Measurements from ENCODE around the gene KCNQ1OT1.

KCNQ1OT1 gene

DNA sequence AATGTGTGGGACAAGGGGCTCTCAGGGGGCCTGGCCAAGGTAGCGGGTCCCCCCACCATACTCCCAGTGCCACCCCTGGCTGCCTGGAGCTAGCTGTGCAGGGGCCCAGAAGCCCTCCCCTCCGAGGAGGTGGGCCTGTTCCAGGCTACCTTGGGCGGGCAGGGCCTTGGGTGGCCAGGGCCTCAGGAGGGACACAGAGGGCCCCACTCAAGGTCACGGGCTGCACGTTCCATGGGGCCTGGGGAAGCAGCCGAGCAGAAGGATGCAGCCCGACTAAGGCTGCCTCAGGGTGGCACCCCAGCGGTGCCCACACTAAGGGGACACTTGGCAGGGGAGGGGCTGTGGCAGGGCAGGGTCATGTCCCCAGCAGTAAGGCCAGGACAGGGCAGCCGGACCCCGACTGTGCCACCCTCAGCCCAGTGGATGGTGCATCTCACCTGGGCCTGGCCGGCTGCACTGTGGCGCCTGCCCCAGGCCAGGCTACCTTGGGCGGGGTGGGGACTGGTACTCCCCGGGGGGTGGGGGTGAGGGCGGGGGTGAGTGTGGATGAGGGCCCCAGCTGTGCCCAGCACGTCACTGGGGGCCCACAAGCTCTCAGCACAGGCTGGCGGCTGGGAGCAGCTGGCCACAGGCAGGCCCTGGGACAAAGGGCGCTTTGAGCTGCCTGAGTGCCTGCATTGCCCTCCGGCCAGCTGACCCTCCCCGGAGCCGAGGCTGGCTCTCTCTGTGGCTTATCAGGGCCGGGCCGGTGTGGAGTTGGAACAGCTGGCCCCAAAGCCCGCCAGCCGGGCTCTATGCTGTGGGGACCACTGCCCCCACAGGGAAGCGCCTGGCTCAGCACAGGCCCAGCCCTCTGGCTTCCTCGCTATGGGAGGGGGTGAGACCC, 137.9 kb downstream of the KCNQ1OT1 start:
- Histone ChIP-seq H3K36me3 (ENCODE audit: control insufficient read depth in 2 of 2, insufficient read depth in 1 of 2, low read length in 2 of 2) (no peaks in the 10 kb centered on the region), H3K9me3 (ENCODE audit: control insufficient read depth, insufficient read depth, low read depth, low read length) (no peaks in the 10 kb centered on the region), H3K4me1 (ENCODE audit: control insufficient read depth, insufficient read depth, low read length) (no peaks in the 10 kb centered on the region), H3K27ac (ENCODE audit: extremely low read depth, low read depth, low read length) (no peak overlapping the region), H3K4me3 (ENCODE audit: low read depth, low read length) (no peak overlapping the region)
- ChIA-PET POLR2A (no interaction called here), CTCF (interaction anchor here (0.5 kb wide), 1 partner anchor 30 kb away, joined by 3 read pairs; no protein-coding TSS in a partner anchor)
- TF ChIP-seq ZNF777 (tag by site-specific recombination; IDR thresholded peaks at IDR 0.05; ENCODE audit: borderline replicate concordance) (no peak), GLIS2 (tag by site-specific recombination; IDR thresholded peaks at IDR 0.05) (peak; percentile 22; the same call in 1 of the 2 replicates), IKZF3 (tag by site-specific recombination; IDR thresholded peaks at IDR 0.05) (no peak)

GRCh38 chr11:2559527-2560311, 140.1 kb downstream of the KCNQ1OT1 start:
- POLR2A ChIA-PET: no interaction called here
- no peak overlapping the region for H3K4me3 ChIP-seq (ENCODE audit: low read depth, low read length)
- H3K36me3 ChIP-seq (ENCODE audit: control insufficient read depth in 2 of 2, insufficient read depth in 1 of 2, low read length in 2 of 2): no peaks in the 10 kb centered on the region
- CTCF ChIA-PET: no interaction called here
- H3K9me3 ChIP-seq (ENCODE audit: control insufficient read depth, insufficient read depth, low read depth, low read length): no peaks in the 10 kb centered on the region
- H3K4me1 ChIP-seq (ENCODE audit: control insufficient read depth, insufficient read depth, low read length): no peaks in the 10 kb centered on the region
- H3K27ac ChIP-seq (ENCODE audit: extremely low read depth, low read depth, low read length): no peak overlapping the region
- TF ChIP-seq ZNF423 (tag by site-specific recombination; IDR thresholded peaks at IDR 0.05) (no peak), ZBTB1 (tag by site-specific recombination; IDR thresholded peaks at IDR 0.05) (no peak), ZNF18 (tag by site-specific recombination; IDR thresholded peaks at IDR 0.05) (no peak), PRDM2 (tag by site-specific recombination; IDR thresholded peaks at IDR 0.05; ENCODE audit: borderline replicate concordance) (no peak), PRDM1 (tag by site-specific recombination; IDR thresholded peaks at IDR 0.05) (no peak), WT1 (tag by site-specific recombination; IDR thresholded peaks at IDR 0.05) (no peak), ZNF16 (tag by site-specific recombination; IDR thresholded peaks at IDR 0.05; ENCODE audit: low read depth) (no peak), ZNF354C (tag by site-specific recombination; IDR thresholded peaks at IDR 0.05; ENCODE audit: borderline replicate concordance, low read depth) (no peak), ZNF148 (tag by site-specific recombination; IDR thresholded peaks at IDR 0.05; ENCODE audit: borderline replicate concordance) (no peak), ZNF114 (tag by site-specific recombination; IDR thresholded peaks at IDR 0.05) (no peak), ZNF747 (tag by site-specific recombination; IDR thresholded peaks at IDR 0.05) (no peak), ZNF404 (tag by site-specific recombination; IDR thresholded peaks at IDR 0.05) (no peak), ZNF837 (tag by site-specific recombination; IDR thresholded peaks at IDR 0.05) (no peak), IKZF3 (tag by site-specific recombination; IDR thresholded peaks at IDR 0.05) (no peak), GFI1B (tag by site-specific recombination; IDR thresholded peaks at IDR 0.05) (no peak), ZNF791 (tag by site-specific recombination; IDR thresholded peaks at IDR 0.05) (no peak), ZEB2 (tag by site-specific recombination; IDR thresholded peaks at IDR 0.05) (no peak), ZNF426 (tag by site-specific recombination; IDR thresholded peaks at IDR 0.05) (no peak)
- TF ChIP-seq, protein P1, sequence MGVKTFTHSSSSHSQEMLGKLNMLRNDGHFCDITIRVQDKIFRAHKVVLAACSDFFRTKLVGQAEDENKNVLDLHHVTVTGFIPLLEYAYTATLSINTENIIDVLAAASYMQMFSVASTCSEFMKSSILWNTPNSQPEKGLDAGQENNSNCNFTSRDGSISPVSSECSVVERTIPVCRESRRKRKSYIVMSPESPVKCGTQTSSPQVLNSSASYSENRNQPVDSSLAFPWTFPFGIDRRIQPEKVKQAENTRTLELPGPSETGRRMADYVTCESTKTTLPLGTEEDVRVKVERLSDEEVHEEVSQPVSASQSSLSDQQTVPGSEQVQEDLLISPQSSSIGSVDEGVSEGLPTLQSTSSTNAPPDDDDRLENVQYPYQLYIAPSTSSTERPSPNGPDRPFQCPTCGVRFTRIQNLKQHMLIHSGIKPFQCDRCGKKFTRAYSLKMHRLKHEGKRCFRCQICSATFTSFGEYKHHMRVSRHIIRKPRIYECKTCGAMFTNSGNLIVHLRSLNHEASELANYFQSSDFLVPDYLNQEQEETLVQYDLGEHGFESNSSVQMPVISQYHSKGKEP (tag by site-specific recombination; IDR thresholded peaks at IDR 0.05): no peak

All from HEK293 (cell line).